GM18511 (cell line): ENCODE data around the gene GON4L.
"Not testable (repeated sequence)": the region's sequence is repeated elsewhere in the genome, so short reads cannot be mapped to it uniquely, and the experiment has no call there.

ENCODE experiments used
- ATAC-seq: cut with Tn5 transposase; IDR thresholded peaks from one replicate; pipeline ENCODE4 v1.9.1; 2021; ENCODE audit warnings: mild to moderate bottlenecking, moderate library complexity; ENCODE audit not compliant: unreplicated experiment

The GON4L gene

DNA sequence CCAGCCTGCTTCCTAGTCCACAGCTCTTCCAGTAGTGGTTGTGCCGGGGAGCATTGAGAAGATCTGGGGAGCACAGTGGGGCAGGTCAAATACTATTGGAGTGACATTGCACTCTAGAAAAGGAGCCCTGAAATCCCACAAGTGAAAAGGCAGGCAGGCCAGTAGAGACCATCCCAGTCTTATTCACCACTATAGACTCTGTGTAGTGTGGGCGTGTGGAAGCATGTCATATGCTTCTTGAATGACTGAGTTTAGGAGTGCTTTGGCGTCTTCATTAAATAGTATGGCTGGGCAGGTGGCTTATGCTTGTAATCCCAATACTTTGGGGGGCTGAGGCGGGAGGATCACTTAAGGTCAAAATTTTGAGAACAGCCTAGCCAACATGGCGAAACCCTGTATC, 152.6 kb downstream of the GON4L start:
- not testable (repeated sequence) for ATAC-seq

DNA sequence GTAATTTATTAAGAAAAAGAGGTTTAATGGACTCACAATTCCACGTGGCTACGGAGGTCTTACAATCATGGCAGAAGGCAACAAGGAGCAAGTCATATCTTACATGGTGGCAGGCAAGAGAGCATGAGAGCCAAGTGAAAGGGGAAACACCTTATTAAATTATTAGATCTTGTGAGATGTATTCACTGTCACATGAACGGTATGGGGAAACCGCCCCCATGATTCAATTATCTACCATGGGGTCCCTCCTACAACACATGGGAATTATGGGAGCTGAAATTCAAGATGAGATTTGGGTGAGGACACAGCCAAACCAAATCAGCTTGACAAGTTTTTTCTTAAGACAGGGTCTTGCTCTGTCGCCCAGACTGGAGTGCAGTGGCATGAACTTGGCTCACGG, 153.8 kb downstream of the GON4L start:
- ATAC-seq = no peak

GRCh38 chr1:155701675-155702074, 155.3 kb downstream of the GON4L start:
- not testable (repeated sequence) for ATAC-seq
